Esophagus muscularis mucosa (tissue), 3 donors: ENCODE results near the gene GLCE.
"Not testable (repeated sequence)": the region's sequence is repeated elsewhere in the genome, so short reads cannot be mapped to it uniquely, and the experiment has no call there.

ENCODE experiments used
- CTCF ChIP-seq, 3 experiments: fragments of 200-600 bp in 2 of 3; fragments of 450-650 bp in 1 of 3; sonication (generic) in 2 of 3; IDR thresholded peaks; one replicate each; pipeline ENCODE4 v1.5.1; 2017 to 2019; ENCODE audit warnings: antibody characterized with exemption in 3 of 3, mild to moderate bottlenecking in 2 of 3, moderate library complexity in 1 of 3
- POLR2A ChIP-seq: fragments of 450-650 bp; IDR thresholded peaks from one replicate; pipeline ENCODE4 v1.6.1; 2017; ENCODE audit warnings: antibody characterized with exemption, moderate library complexity, mild to moderate bottlenecking, low read depth
- POLR2AphosphoS5 ChIP-seq, 2 donors: sonication (generic); formaldehyde crosslinking; IDR thresholded peaks; one replicate each; pipeline ENCODE4 v1.6.1; 2017; ENCODE audit warnings: antibody characterized with exemption in 2 of 2

DNA sequence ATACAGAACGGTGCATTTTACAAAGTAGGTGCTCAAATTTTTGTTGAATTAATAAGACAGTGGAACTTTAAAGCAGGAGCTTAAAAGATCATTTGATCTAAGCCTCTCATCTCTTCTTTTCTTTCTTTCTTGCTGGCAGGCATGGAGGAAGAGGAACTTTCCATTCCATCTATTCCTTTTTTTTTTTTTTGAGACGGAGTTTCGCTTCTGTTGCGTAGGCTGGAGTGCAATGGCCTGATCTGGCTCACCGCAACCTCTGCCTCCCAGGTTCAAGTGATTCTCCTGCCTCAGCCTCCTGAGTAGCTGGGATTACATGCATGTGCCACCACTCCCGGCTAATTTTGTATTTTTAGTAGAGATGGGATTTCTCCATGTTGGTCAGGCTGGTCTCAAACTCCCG is 7.9 kb downstream of the GLCE start:
- not testable (repeated sequence) for TF ChIP-seq CTCF (IDR thresholded peaks at IDR 0.05); POLR2A; POLR2AphosphoS5 (IDR thresholded peaks at IDR 0.05)
